ENCODE results near the gene NKX2-3. TPM values are rescaled to one million over a fixed set of nuclear protein-coding genes. Genes with fewer than 3 reads are reported as not detected.
A peak's percentile ranks its signal among the peaks of the same experiment; 100 is the strongest.

The NKX2-3 gene
- total and polyA plus RNA-seq, 2 experiments from 2014 or later = not detected

DNA sequence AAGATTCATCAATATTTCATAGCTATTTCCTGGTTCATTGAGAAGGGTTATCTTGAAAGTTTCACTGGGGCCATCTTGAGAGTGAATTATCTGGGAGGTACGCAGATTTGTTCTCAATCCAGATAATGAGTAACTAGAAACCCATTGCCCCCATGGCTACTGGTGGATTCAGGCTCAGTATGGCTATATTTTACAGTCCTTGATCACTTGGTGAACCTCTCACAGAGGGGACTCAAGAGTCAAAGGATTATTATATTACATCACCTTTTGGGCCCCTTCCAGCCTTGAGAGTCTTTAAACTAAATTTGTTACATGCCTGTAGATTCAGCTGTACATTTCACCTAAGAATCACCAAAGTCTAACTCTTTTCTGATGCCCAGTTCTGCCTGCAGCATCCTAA is 11.6 kb downstream of the NKX2-3 start:
- no peak overlapping the region for H3K4me3 ChIP-seq
- no peaks in the 10 kb centered on the region for H3K4me1 ChIP-seq (ENCODE audit: low read depth)
- DNase-seq (ENCODE audit: low read depth in 1 of 2, low spot score in 1 of 2) = no peak
- no peaks in the 10 kb centered on the region for H3K36me3 ChIP-seq
- no peaks in the 10 kb centered on the region for H3K9me3 ChIP-seq (ENCODE audit: low read depth)
- no peak overlapping the region for H3K27ac ChIP-seq
- peaks cover 100% of the 10 kb centered on the region for H3K27me3 ChIP-seq
- TF ChIP-seq, protein P1, sequence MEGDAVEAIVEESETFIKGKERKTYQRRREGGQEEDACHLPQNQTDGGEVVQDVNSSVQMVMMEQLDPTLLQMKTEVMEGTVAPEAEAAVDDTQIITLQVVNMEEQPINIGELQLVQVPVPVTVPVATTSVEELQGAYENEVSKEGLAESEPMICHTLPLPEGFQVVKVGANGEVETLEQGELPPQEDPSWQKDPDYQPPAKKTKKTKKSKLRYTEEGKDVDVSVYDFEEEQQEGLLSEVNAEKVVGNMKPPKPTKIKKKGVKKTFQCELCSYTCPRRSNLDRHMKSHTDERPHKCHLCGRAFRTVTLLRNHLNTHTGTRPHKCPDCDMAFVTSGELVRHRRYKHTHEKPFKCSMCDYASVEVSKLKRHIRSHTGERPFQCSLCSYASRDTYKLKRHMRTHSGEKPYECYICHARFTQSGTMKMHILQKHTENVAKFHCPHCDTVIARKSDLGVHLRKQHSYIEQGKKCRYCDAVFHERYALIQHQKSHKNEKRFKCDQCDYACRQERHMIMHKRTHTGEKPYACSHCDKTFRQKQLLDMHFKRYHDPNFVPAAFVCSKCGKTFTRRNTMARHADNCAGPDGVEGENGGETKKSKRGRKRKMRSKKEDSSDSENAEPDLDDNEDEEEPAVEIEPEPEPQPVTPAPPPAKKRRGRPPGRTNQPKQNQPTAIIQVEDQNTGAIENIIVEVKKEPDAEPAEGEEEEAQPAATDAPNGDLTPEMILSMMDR (IDR thresholded peaks at IDR 0.05; ENCODE audit: low read depth, low read length) = no peak

- H3K27me3 ChIP-seq = peaks cover 72% of the 10 kb centered on the region
- H3K36me3 ChIP-seq = no peaks in the 10 kb centered on the region
- TF ChIP-seq, protein P1 (IDR thresholded peaks at IDR 0.05; ENCODE audit: low read depth, low read length) = peak; percentile 30
Observed at GRCh38 chr10:99548041-99548530, 15.3 kb downstream of the NKX2-3 start.

GRCh38 chr10:99551158-99551557 is 18.4 kb downstream of the NKX2-3 start:
- TF ChIP-seq, protein P1 (IDR thresholded peaks at IDR 0.05; ENCODE audit: low read depth, low read length) = no peak

More at GRCh38 chr10:99548041-99548530, 15.3 kb downstream of the NKX2-3 start:
- no peak overlapping the region for H3K27ac ChIP-seq
- no peak overlapping the region for H3K4me3 ChIP-seq
- DNase-seq (ENCODE audit: low read depth in 1 of 2, low spot score in 1 of 2) = peak in 1 of 2 donors; percentile 29
- H3K9me3 ChIP-seq (ENCODE audit: low read depth) = no peaks in the 10 kb centered on the region
- H3K4me1 ChIP-seq (ENCODE audit: low read depth) = peaks cover 14% of the 10 kb centered on the region

GRCh38 chr10:99551616-99552015 is 18.9 kb downstream of the NKX2-3 start:
- Histone ChIP-seq H3K36me3 (no peaks in the 10 kb centered on the region), H3K4me3 (no peak overlapping the region), H3K4me1 (ENCODE audit: low read depth) (peaks cover 32% of the 10 kb centered on the region), H3K27ac (peak overlapping the region; percentile 12), H3K9me3 (ENCODE audit: low read depth) (no peaks in the 10 kb centered on the region), H3K27me3 (peaks cover 37% of the 10 kb centered on the region)
- DNase-seq (ENCODE audit: low read depth in 1 of 2, low spot score in 1 of 2) = no peak
- TF ChIP-seq, protein P1 (IDR thresholded peaks at IDR 0.05; ENCODE audit: low read depth, low read length) = no peak

More at GRCh38 chr10:99551158-99551557, 18.4 kb downstream of the NKX2-3 start:
- Histone ChIP-seq H3K36me3 (no peaks in the 10 kb centered on the region), H3K4me3 (no peak overlapping the region), H3K27ac (no peak overlapping the region), H3K9me3 (ENCODE audit: low read depth) (no peaks in the 10 kb centered on the region), H3K27me3 (peaks cover 41% of the 10 kb centered on the region), H3K4me1 (ENCODE audit: low read depth) (peaks cover 31% of the 10 kb centered on the region)
- peak; percentile 63 to 66 for DNase-seq (ENCODE audit: low read depth in 1 of 2, low spot score in 1 of 2)

- H3K9me3 ChIP-seq (ENCODE audit: low read depth) = no peaks in the 10 kb centered on the region
- peaks cover 4% of the 10 kb centered on the region for H3K27me3 ChIP-seq
- no peak overlapping the region for H3K27ac ChIP-seq
- no peak overlapping the region for H3K4me3 ChIP-seq
- H3K36me3 ChIP-seq = no peaks in the 10 kb centered on the region
- TF ChIP-seq, protein P1 (IDR thresholded peaks at IDR 0.05; ENCODE audit: low read depth, low read length) = no peak
- peaks cover 32% of the 10 kb centered on the region for H3K4me1 ChIP-seq (ENCODE audit: low read depth)
- DNase-seq (ENCODE audit: low read depth in 1 of 2, low spot score in 1 of 2) = peak in 1 of 2 donors; percentile 93
Observed at GRCh38 chr10:99555371-99555770, 22.6 kb downstream of the NKX2-3 start.

Measured in cardiac muscle cell (in vitro differentiated cells and primary cell).